Stimulated activated CD4-positive, alpha-beta T cell treated with anti-CD3 and anti-CD28 coated beads, Interleukin-15, amount 100 ng/mL, for 1 hour (primary cell): ENCODE measurements around the gene SLC35A5.
A peak's percentile ranks its signal among the peaks of the same experiment; 100 is the strongest.
"Not testable (repeated sequence)": the region's sequence is repeated elsewhere in the genome, so short reads cannot be mapped to it uniquely, and the experiment has no call there.

Experiments
- DNase-seq, 2 donors: peaks; one replicate each; pipeline ENCODE4 v3.0.0-alpha.2; 2020; ENCODE audit warnings: low read depth in 1 of 2, low spot score in 1 of 2

Gene SLC35A5

GRCh38 chr3:112561734-112562529, at the start of gene SLC35A5, which contains the start of gene ATG3:
SLC35A5 (plus strand) TSS chr3:112562045; CDS start chr3:112563404, 1,359 bp downstream.
ATG3 (minus strand) TSS chr3:112561962; CDS start chr3:112561528, 434 bp downstream.
- DNase-seq: peak; percentile 97 to 98

GRCh38 chr3:112512320-112512719, 49.5 kb upstream of the SLC35A5 start:
- DNase-seq: no peak

- no peak for DNase-seq
These were observed 47.2 kb upstream of the SLC35A5 start for GRCh38 chr3:112514527-112515128.

- DNase-seq: not testable (repeated sequence)
These were observed 42.9 kb upstream of the SLC35A5 start for GRCh38 chr3:112518970-112519369.

GRCh38 chr3:112519424-112520001, 42.3 kb upstream of the SLC35A5 start:
- DNase-seq: no peak

- DNase-seq: not testable (repeated sequence)
These were observed 37.7 kb upstream of the SLC35A5 start for GRCh38 chr3:112524127-112524526.

- DNase-seq: no peak
These were observed 31.3 kb upstream of the SLC35A5 start for GRCh38 chr3:112530573-112530972.

GRCh38 chr3:112531358-112531781, 30.5 kb upstream of the SLC35A5 start:
- DNase-seq: no peak

GRCh38 chr3:112539825-112540650, 21.8 kb upstream of the SLC35A5 start:
- DNase-seq: no peak

- no peak for DNase-seq
These were observed 15.6 kb upstream of the SLC35A5 start for GRCh38 chr3:112546216-112546759.

GRCh38 chr3:112550859-112551258, 11.0 kb upstream of the SLC35A5 start:
- no peak for DNase-seq

GRCh38 chr3:112555535-112556170, 6.2 kb upstream of the SLC35A5 start:
- DNase-seq: no peak

- DNase-seq: no peak
These were observed 3.9 kb upstream of the SLC35A5 start for GRCh38 chr3:112557976-112558375.

GRCh38 chr3:112560307-112560706, 1.5 kb upstream of the SLC35A5 start:
- no peak for DNase-seq

GRCh38 chr3:112560721-112561483, 943 bp upstream of the SLC35A5 start:
- peak in 1 of 2 donors; percentile 40 for DNase-seq

GRCh38 chr3:112561484-112561733, 436 bp upstream of the SLC35A5 start:
- DNase-seq: peak in 1 of 2 donors; percentile 69

- not testable (repeated sequence) for DNase-seq
These were observed 2.5 kb downstream of the SLC35A5 start for GRCh38 chr3:112564247-112564939.

- no peak for DNase-seq
These were observed 3.1 kb downstream of the SLC35A5 start for GRCh38 chr3:112564940-112565305.

- no peak for DNase-seq
These were observed 6.8 kb downstream of the SLC35A5 start for GRCh38 chr3:112568642-112569041.
